ENCODE data around the gene CTNNA3.

The CTNNA3 gene

DNA sequence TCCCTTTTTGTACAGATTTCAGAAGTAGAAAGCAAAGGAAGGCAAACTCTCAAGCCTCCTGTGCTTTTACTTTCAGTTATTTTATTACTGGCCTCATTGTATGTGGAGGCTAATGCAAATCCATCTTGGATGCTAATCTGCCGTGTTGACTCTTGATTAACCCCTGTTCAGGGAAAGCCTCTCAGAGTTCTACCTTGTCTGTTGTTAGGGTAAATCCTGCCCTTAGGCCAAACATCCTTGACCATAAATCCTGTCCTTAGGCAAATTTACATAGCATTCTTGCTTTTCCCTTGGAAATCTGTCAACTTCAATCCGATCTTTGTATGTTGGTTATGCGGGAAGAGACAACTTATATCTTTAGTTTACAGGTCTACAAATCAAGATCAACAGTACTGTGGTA lies 1480.1 kb downstream of the CTNNA3 start:
- DNase-seq (ENCODE audit: low read depth in 1 of 2, low spot score in 1 of 2), result peak in 1 of 2 experiments; percentile 60
- in situ Hi-C loops (cut with HindIII; ENCODE audit: low pct_unique_long_range_greater_than_20kb, low sequenced_read_pairs), result no loop called here
- no peak for TF ChIP-seq JUND (IDR thresholded peaks at IDR 0.05; ENCODE audit: low read depth)

DNA sequence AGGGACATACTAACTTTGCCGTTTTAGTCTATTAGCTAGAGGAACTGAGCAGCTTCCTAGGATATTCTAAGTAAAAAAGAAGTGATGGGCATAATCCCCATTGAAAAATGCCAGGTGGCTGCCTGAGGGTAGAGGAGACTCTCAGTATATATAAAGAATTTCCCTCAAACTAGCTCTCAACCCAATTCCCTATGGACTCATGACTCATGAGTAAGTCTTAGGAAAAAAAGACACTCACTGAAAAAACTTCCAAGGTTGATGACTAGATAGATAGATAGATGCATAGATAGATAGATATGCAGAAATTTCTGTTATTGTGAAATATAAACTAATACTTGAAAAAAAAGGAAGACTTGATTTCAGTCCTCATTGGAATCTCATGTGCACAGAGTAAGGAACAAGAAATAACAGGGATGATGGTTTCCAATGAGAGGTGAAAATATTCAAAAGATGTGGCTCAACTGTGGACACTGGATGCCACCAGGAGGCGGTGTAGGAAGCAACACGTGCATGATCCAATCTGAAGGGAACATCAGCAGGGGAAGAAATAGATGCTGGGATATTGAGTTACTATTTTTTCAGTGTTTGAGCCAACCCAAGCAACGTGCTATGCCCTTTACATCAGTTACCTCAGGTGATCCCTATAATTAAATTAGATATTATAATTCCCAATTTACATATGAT lies 1481.1 kb downstream of the CTNNA3 start:
- DNase-seq (ENCODE audit: low read depth in 1 of 2, low spot score in 1 of 2), result peak in 1 of 2 experiments; percentile 23
- in situ Hi-C loops (cut with HindIII; ENCODE audit: low pct_unique_long_range_greater_than_20kb, low sequenced_read_pairs), result no loop called here
- no peak for TF ChIP-seq JUND (IDR thresholded peaks at IDR 0.05; ENCODE audit: low read depth)

DNA sequence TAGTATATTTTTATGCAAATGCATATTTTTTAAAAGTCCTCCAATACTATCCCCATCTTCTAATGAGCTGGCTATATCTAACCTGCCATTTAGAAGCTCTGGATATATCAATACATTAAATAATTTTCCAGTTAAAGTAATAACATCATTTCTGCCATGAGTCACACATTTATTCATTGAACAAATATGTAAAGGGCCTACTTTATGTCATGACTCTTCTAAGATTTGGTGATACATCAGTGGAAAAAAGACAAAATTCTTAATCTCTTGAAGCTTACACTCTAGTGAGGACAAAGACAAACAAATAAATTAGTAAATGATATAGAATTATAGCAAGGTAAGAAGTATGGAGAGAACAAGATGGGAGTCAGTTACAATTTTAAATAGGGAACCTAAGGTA lies 1487.0 kb downstream of the CTNNA3 start:
- in situ Hi-C loops (cut with HindIII; ENCODE audit: low pct_unique_long_range_greater_than_20kb, low sequenced_read_pairs), result no loop called here
- no peak for TF ChIP-seq JUND (IDR thresholded peaks at IDR 0.05; ENCODE audit: low read depth)
- DNase-seq (ENCODE audit: low read depth in 1 of 2, low spot score in 1 of 2), result no peak

DNA sequence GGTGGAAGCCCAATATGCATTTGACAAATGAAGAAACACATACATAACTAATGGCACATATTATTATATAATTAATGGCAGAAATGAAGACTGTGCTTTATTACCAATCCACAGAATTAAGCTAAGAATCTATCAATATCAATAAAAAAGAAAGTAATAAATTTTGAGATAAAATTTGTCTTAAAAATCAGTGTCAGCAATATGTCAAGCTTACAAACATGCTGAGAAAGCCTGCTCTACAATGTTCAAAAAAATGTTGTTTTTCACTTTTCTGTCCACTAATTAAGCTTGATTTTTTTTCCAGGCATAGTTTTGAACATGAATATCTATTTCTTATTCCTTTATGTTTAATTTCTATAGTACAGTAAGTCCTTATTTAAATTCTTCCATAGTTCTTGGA lies 1491.2 kb downstream of the CTNNA3 start:
- in situ Hi-C loops (cut with HindIII; ENCODE audit: low pct_unique_long_range_greater_than_20kb, low sequenced_read_pairs), result no loop called here
- no peak for DNase-seq (ENCODE audit: low read depth in 1 of 2, low spot score in 1 of 2)
- TF ChIP-seq JUND (IDR thresholded peaks at IDR 0.05; ENCODE audit: low read depth), result no peak

DNA sequence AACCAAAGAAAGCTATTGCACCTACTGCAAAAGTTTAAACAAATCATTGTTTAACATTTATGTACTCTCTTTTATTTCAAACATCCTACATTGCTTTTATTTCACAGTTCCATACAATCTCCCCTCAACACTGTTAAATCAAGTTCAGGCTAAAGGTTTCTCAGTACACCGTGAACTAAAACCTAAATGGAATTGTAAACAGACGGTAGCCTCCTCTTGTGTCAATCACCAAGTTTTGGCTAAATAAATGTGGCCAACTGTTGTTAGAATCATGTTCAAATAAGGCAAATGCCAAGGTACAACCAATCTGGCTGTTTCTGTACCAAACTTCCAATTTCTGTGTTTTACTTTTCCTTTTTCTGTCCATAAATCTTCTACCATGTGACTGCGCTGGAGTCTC lies 1493.9 kb downstream of the CTNNA3 start:
- no peak for TF ChIP-seq JUND (IDR thresholded peaks at IDR 0.05; ENCODE audit: low read depth)
- in situ Hi-C loops (cut with HindIII; ENCODE audit: low pct_unique_long_range_greater_than_20kb, low sequenced_read_pairs), result no loop called here
- no peak for DNase-seq (ENCODE audit: low read depth in 1 of 2, low spot score in 1 of 2)

DNA sequence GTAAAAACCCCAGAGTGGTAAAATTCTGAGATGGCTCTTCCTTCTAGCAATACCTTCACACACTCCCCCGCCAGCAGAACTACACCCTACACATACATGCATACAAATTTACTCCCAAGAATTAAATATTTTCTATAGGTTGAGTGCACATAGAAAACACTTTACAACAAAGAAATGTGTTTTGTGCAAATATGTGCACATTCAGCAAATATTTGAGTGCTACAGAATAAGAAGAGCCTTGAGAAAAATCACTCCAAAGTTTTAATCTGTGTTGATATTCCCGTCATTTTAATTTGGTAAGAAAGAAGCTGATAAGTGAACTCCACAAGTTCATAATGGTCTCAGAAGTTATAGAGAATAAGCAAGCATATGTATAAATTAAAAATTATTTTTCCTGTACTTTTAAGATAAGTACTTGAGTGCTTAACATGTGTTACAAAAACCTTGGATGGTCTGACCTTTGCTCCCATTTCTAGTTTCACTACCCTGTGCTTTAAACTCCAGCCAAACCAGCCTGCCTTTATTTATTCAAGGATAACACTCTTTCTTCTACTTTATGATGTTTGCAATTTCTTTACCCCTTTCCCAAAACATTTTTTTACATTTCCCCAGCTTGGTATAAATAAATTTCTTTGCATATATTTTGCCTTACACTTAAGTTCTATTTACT lies 1503.7 kb downstream of the CTNNA3 start:
- DNase-seq (ENCODE audit: low read depth in 1 of 2, low spot score in 1 of 2), result no peak
- no peak for TF ChIP-seq JUND (IDR thresholded peaks at IDR 0.05; ENCODE audit: low read depth)
- in situ Hi-C loops (cut with HindIII; ENCODE audit: low pct_unique_long_range_greater_than_20kb, low sequenced_read_pairs), result no loop called here

DNA sequence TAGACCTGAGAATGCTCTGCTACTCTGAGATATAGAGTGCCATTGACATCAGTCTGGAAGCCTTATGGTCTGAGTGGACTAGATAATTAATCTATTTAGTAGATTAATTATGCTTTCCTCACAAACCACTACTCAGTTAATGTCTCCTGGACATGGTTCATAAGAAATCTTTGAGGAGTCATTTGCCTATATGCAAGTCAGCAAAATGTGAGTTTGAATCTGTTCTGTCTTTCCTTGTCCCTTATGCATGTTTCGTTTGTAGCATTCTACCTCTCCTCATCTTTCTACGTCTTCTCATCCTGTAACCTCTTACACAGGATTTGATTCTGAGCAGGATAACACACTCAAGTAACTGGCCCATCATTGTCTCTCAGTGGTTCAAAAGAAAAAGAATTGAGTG lies 1505.6 kb downstream of the CTNNA3 start:
- TF ChIP-seq JUND (IDR thresholded peaks at IDR 0.05; ENCODE audit: low read depth), result no peak
- no peak for DNase-seq (ENCODE audit: low read depth in 1 of 2, low spot score in 1 of 2)
- in situ Hi-C loops (cut with HindIII; ENCODE audit: low pct_unique_long_range_greater_than_20kb, low sequenced_read_pairs), result no loop called here

DNA sequence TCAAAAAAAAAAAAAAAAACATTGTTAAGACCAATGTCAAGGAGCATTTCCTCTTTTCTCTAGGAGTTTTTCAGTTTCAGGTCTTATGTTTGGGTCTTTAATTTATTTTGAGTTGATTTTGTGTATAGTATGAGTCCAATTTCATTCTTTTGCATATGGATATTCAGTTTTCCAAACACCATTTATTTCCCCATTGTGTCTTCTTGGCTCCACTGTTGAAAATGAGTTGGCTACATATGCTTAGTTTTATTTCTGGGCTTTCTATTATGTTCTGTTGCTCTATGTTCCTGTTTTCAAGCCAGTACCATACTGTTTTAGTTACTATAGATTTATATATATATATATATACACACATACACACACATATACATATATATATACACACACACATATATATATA lies 1506.7 kb downstream of the CTNNA3 start:
- no peak for DNase-seq (ENCODE audit: low read depth in 1 of 2, low spot score in 1 of 2)
- TF ChIP-seq JUND (IDR thresholded peaks at IDR 0.05; ENCODE audit: low read depth), result no peak
- in situ Hi-C loops (cut with HindIII; ENCODE audit: low pct_unique_long_range_greater_than_20kb, low sequenced_read_pairs), result no loop called here

DNA sequence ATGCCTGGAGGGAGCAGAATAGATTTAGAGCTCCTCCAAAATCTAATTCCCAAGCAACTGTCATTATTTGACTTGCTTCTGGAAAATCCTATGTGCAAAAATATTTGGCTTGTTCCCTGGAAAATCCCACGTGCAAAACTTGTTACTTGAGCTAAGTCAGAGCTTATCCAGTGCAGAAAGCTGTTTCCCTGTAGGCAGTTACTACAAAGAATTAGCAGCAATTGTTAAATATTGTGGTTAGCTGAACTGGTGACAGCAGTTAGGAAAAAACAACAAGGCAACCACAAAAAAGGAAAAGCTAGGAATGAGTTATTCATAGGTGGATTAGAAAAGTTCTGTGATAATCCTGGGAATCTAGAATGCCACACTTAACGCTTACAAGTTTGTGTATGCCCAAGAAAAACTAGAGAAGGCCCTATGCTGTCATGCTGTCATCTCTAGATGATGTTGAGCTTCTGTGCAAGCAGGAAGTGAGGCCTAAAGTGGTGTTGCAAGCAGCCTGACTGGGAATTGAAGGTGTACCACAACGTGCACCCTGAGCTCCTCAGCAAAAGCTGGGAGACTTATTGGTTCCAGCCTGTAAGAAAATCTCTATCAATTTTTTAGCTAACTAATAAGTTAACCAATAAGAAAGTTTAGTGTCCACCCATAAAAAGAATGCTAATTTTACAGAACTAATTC lies 1508.8 kb downstream of the CTNNA3 start:
- no peak for TF ChIP-seq JUND (IDR thresholded peaks at IDR 0.05; ENCODE audit: low read depth)
- in situ Hi-C loops (cut with HindIII; ENCODE audit: low pct_unique_long_range_greater_than_20kb, low sequenced_read_pairs), result no loop called here
- peak in 1 of 2 experiments; percentile 41 for DNase-seq (ENCODE audit: low read depth in 1 of 2, low spot score in 1 of 2)

DNA sequence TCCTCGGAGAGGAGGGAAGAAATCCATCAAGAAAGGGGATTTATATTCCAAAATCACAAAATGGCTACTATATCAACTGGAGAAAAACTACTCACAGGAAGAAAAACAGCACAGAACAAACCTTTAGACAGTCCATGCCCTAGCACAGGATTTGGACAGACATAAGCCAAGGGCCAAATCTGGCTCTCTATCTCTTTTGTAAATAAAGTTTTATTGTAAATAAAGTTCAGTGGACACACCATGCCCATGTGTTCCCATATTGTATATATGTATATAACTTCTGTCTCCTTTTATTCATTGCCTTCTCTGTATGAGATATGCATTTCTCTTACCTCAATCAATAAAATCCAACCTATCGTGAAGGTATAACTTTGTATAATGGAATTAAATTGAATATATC lies 1513.0 kb downstream of the CTNNA3 start:
- TF ChIP-seq JUND (IDR thresholded peaks at IDR 0.05; ENCODE audit: low read depth), result no peak
- in situ Hi-C loops (cut with HindIII; ENCODE audit: low pct_unique_long_range_greater_than_20kb, low sequenced_read_pairs), result no loop called here
- no peak for DNase-seq (ENCODE audit: low read depth in 1 of 2, low spot score in 1 of 2)

DNA sequence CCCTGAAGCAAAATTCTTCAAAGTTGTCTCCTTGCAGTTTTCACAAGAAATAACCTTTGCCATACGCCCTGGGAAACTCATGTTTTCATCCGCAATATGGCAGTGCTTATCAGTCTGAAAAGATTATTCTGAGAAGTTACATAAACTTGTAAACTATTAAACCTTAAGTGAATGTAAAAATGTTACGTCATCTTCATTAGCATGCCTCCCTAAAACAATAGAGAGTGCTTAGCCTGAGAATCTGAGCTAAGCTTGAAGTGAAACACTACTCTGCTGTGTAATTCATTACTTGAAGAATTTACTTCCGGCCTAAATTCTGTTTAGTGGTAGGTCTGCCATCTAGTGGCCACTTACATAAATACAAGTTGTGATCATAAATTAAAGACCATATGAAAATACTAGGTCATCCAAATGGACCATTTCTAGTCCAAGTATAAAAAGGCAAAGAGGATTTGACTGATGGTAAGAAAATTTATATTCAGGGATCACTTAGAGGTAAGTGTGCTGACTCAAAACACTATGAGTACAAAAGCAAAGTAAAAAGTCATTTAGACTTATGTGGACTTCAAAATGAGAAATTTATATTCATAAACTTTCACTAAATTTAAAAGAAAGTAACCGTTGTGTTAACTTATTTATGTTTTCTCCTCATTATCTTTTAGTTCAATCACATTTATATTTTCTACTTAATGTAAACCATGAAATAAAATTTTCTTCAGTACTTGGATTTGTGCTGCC lies 1515.2 kb downstream of the CTNNA3 start:
- peak; percentile 62 to 85 for DNase-seq (ENCODE audit: low read depth in 1 of 2, low spot score in 1 of 2)
- TF ChIP-seq JUND (IDR thresholded peaks at IDR 0.05; ENCODE audit: low read depth), result no peak
- in situ Hi-C loops (cut with HindIII; ENCODE audit: low pct_unique_long_range_greater_than_20kb, low sequenced_read_pairs), result no loop called here

DNA sequence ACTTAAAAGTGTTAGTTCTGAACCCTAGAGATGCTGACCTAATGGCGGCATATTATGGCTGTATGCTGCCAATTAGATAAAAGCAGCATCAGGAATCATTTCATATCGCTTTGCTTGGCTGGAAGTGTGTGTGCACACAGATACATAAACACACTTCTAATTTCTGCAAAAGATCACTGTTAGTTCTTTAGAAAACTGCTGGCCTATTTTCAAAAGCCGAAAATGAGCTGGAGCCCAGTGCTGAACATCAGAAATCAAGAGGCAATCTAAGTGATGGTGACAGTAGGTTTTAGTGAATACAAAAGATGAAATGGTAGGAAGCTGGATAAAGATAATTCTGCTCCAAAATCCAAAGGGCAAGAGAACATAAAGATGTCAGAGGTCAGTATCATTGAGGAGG lies 1516.0 kb downstream of the CTNNA3 start:
- TF ChIP-seq JUND (IDR thresholded peaks at IDR 0.05; ENCODE audit: low read depth), result no peak
- no peak for DNase-seq (ENCODE audit: low read depth in 1 of 2, low spot score in 1 of 2)
- in situ Hi-C loops (cut with HindIII; ENCODE audit: low pct_unique_long_range_greater_than_20kb, low sequenced_read_pairs), result no loop called here

DNA sequence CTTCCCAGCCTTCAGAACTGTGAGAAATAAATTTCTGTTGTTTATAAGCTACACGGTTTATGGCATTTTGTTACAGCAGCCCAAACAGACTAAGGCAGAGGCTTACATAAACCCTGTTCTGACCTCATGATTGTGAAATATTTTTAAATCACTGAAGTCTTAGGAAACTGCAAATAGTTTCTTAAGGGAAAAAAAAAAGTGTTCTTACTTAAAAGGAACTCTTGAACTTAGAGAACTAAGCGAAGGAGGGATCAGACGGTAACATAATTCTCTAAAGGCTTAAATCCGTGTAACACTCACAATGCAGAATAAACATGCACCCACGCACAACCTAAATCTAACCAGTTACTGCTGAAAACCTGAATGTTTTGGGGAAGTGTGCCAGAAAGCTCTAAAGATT lies 1519.2 kb downstream of the CTNNA3 start:
- in situ Hi-C loops (cut with HindIII; ENCODE audit: low pct_unique_long_range_greater_than_20kb, low sequenced_read_pairs), result no loop called here

More for the DNA sequence above, 1519.2 kb downstream of the CTNNA3 start:
- TF ChIP-seq JUND (IDR thresholded peaks at IDR 0.05; ENCODE audit: low read depth), result no peak
- no peak for DNase-seq (ENCODE audit: low read depth in 1 of 2, low spot score in 1 of 2)
